IMR-90 (cell line): Measurements from ENCODE around the gene CCDC180. TPM values are rescaled to one million over a fixed set of nuclear protein-coding genes. Genes with fewer than 3 reads are reported as not detected.

Source experiments
- ATAC-seq: fragments of 200-7000 bp; cut with Tn5 transposase; 2 replicates; pipeline ENCODE4 v1.9.1; 2020; ENCODE audit warnings: low read depth, mild to moderate bottlenecking, moderate library complexity
- BruUV-seq: library from RNA; stranded (reverse); fragments of 400-500 nt; replicated peaks from 2 replicates; lab custom pipeline; 2021; lab: Mats Ljungman, UMichigan
- CTCF ChIA-PET: fragments of 300-600 bp; formaldehyde crosslinking; extraction: SDS; loops from one replicate; lab custom pipeline; 2021; ENCODE audit warnings: antibody characterized with exemption; lab: Yijun Ruan, JAX
- POLR2A ChIA-PET: fragments of 300-600 bp; sonication (Branson Sonifier 250); formaldehyde crosslinking; loops from one replicate; lab custom pipeline; 2022; ENCODE audit warnings: antibody characterized with exemption; ENCODE audit not compliant: unreplicated experiment; lab: Charles Lee
- DNase-seq: peaks from one replicate; pipeline ENCODE4 v3.0.0; 2013
- H2AFZ ChIP-seq: replicated peaks from 2 replicates; pipeline ENCODE3; 2013; ENCODE audit warnings: low read length, mild to moderate bottlenecking; ENCODE audit not compliant: poor library complexity
- H2AK5ac ChIP-seq: 2 replicates; pipeline ENCODE4 v1.6.1; 2013; ENCODE audit warnings: low read depth, low read length, inconsistent platforms
- H2AK9ac ChIP-seq: replicated peaks from 2 replicates; pipeline ENCODE3; 2013; ENCODE audit warnings: mild to moderate bottlenecking, low read depth, low read length, moderate library complexity; ENCODE audit not compliant: poor library complexity
- H2BK120ac ChIP-seq: 2 replicates; pipeline ENCODE4 v1.6.1; 2013; ENCODE audit warnings: low read depth, low read length, inconsistent platforms
- H2BK15ac ChIP-seq: 3 replicates; pipeline ENCODE4 v1.6.1; 2013; ENCODE audit warnings: low read depth, low read length, inconsistent platforms
- H2BK20ac ChIP-seq: 2 replicates; pipeline ENCODE4 v1.6.1; 2013; ENCODE audit warnings: low read depth, mild to moderate bottlenecking, inconsistent platforms, low read length, moderate library complexity
- H2BK5ac ChIP-seq: 2 replicates; pipeline ENCODE4 v1.6.1; 2013; ENCODE audit warnings: mild to moderate bottlenecking, low read depth, low read length, inconsistent platforms; ENCODE audit not compliant: poor library complexity, severe bottlenecking
- H3K14ac ChIP-seq: replicated peaks from 2 replicates; pipeline ENCODE4 v1.6.1; 2013; ENCODE audit warnings: low read depth, low read length, inconsistent platforms
- H3K18ac ChIP-seq: 2 replicates; pipeline ENCODE4 v1.6.1; 2013; ENCODE audit warnings: low read depth, low read length, control low read depth
- H3K23ac ChIP-seq: 2 replicates; pipeline ENCODE4 v1.6.1; 2013; ENCODE audit warnings: low read depth, low read length, inconsistent platforms
- H3K27ac ChIP-seq: 2 replicates; pipeline ENCODE4 v1.5.1; 2013; ENCODE audit warnings: mild to moderate bottlenecking, control low read depth, low read length; ENCODE audit not compliant: insufficient read depth
- H3K27me3 ChIP-seq: 2 replicates; pipeline ENCODE4 v1.6.1; 2013; ENCODE audit warnings: low read length; ENCODE audit not compliant: control insufficient read depth, insufficient read depth
- H3K36me3 ChIP-seq: 2 replicates; pipeline ENCODE4 v1.6.1; 2013; ENCODE audit warnings: low read length, mixed read lengths; ENCODE audit not compliant: control insufficient read depth, insufficient read depth
- H3K4ac ChIP-seq: 2 replicates; pipeline ENCODE4 v1.6.1; 2013; ENCODE audit warnings: low read depth, low read length, inconsistent platforms
- H3K4me1 ChIP-seq: 2 replicates; pipeline ENCODE4 v1.6.1; 2013; ENCODE audit warnings: low read length, mixed read lengths; ENCODE audit not compliant: control insufficient read depth, insufficient read depth
- H3K4me2 ChIP-seq: 2 replicates; pipeline ENCODE4 v1.6.1; 2013; ENCODE audit warnings: low read depth, mild to moderate bottlenecking, control low read depth, low read length, moderate library complexity
- H3K4me3 ChIP-seq: 2 replicates; pipeline ENCODE4 v1.5.1; 2013; ENCODE audit warnings: low read depth, mild to moderate bottlenecking, control low read depth, low read length, moderate library complexity; ENCODE audit not compliant: insufficient read depth
- H3K56ac ChIP-seq: 2 replicates; pipeline ENCODE4 v1.6.1; 2013; ENCODE audit warnings: low read length, inconsistent platforms; ENCODE audit not compliant: insufficient read depth; ENCODE audit errors: extremely low read depth
- H3K79me1 ChIP-seq, 2 experiments: 2 replicates each; pipeline ENCODE4 v1.6.1; 2013; ENCODE audit warnings: low read length in 2 of 2, inconsistent platforms in 1 of 2, low read depth in 1 of 2
- H3K9ac ChIP-seq: 2 replicates; pipeline ENCODE4 v1.6.1; 2013; ENCODE audit warnings: low read depth, low read length, control low read depth
- H3K9me1 ChIP-seq: 2 replicates; pipeline ENCODE4 v1.6.1; 2013; ENCODE audit warnings: low read length, inconsistent platforms; ENCODE audit not compliant: insufficient read depth
- H3K9me3 ChIP-seq: 2 replicates; pipeline ENCODE4 v1.6.1; 2013; ENCODE audit warnings: low read length; ENCODE audit not compliant: control insufficient read depth, insufficient read depth
- H4K20me1 ChIP-seq: 2 replicates; pipeline ENCODE4 v1.6.1; 2013; ENCODE audit warnings: low read length, inconsistent platforms; ENCODE audit not compliant: insufficient read depth
- H4K5ac ChIP-seq: 2 replicates; pipeline ENCODE4 v1.6.1; 2013; ENCODE audit warnings: mild to moderate bottlenecking, low read depth, low read length, control low read depth
- H4K8ac ChIP-seq, 2 experiments: 2 replicates each; pipeline ENCODE4 v1.6.1; 2013; ENCODE audit warnings: low read depth in 2 of 2, low read length in 2 of 2, control low read depth in 1 of 2, inconsistent platforms in 1 of 2
- H4K91ac ChIP-seq: 2 replicates; pipeline ENCODE4 v1.6.1; 2013; ENCODE audit warnings: low read depth, low read length, inconsistent platforms; ENCODE audit not compliant: insufficient read depth
- BHLHE40 ChIP-seq: fragments of 150-350 bp; IDR thresholded peaks from 2 replicates; pipeline ENCODE4 v1.6.1; 2016; ENCODE audit warnings: mild to moderate bottlenecking, low read depth, low read length
- CEBPB ChIP-seq: IDR thresholded peaks from 2 replicates; pipeline ENCODE4 v1.6.1; 2012; ENCODE audit warnings: low read depth, low read length, improper control_type of control experiment
- CHD1 ChIP-seq: IDR thresholded peaks from 2 replicates; pipeline ENCODE4 v1.6.1; 2012; ENCODE audit warnings: low read depth, low read length, improper control_type of control experiment
- FOS ChIP-seq: fragments of 150-350 bp; IDR thresholded peaks from 2 replicates; pipeline ENCODE4 v1.6.1; 2016; ENCODE audit warnings: low read depth, low read length
- MAFK ChIP-seq: IDR thresholded peaks from 2 replicates; pipeline ENCODE4 v1.6.1; 2012; ENCODE audit warnings: low read depth, low read length, improper control_type of control experiment
- MAZ ChIP-seq: IDR thresholded peaks from 2 replicates; pipeline ENCODE4 v1.6.1; 2012; ENCODE audit warnings: low read depth, mild to moderate bottlenecking, low read length, improper control_type of control experiment, moderate library complexity, borderline replicate concordance
- MXI1 ChIP-seq: IDR thresholded peaks from 2 replicates; pipeline ENCODE4 v1.6.1; 2012; ENCODE audit warnings: low read depth, mild to moderate bottlenecking, low read length, moderate library complexity, borderline replicate concordance
- NFE2L2 ChIP-seq: fragments of 150-350 bp; IDR thresholded peaks from 2 replicates; pipeline ENCODE4 v1.6.1; 2016; ENCODE audit warnings: low read depth, mild to moderate bottlenecking, low read length
- POLR2A ChIP-seq: IDR thresholded peaks from 2 replicates; pipeline ENCODE4 v1.6.1; 2012; ENCODE audit warnings: mild to moderate bottlenecking, low read depth, low read length
- RAD21 ChIP-seq: IDR thresholded peaks from 2 replicates; pipeline ENCODE4 v1.6.1; 2012; ENCODE audit warnings: low read length, improper control_type of control experiment
- RCOR1 ChIP-seq: IDR thresholded peaks from 2 replicates; pipeline ENCODE4 v1.6.1; 2012; ENCODE audit warnings: mild to moderate bottlenecking, low read length, improper control_type of control experiment; ENCODE audit not compliant: insufficient replicate concordance
- RFX5 ChIP-seq: IDR thresholded peaks from 2 replicates; pipeline ENCODE4 v1.8.0; 2012; ENCODE audit warnings: low read depth, mild to moderate bottlenecking, low read length, moderate library complexity
- SMC3 ChIP-seq: fragments of 150-350 bp; IDR thresholded peaks from 2 replicates; pipeline ENCODE4 v1.6.1; 2016; ENCODE audit warnings: low read depth, mild to moderate bottlenecking, antibody characterized with exemption, low read length, moderate library complexity
- WGBS, 2 experiments: methylation state at CpG; one replicate each; pipeline versions ENCODE4 v1.1.5 to v1.1.7; 2013; ENCODE audit warnings: missing lambda C conversion rate in 2 of 2; ENCODE audit not compliant: insufficient read length in 1 of 2; ENCODE audit errors: extremely low coverage in 2 of 2; 5-methylcytosine and 5-hydroxymethylcytosine counted together
- dilution Hi-C: fragments of 300-500 bp; cut with HindIII; formaldehyde crosslinking; loops from one replicate; pipeline ENCODE4 v1.14.3; 2018; ENCODE audit warnings: low sequenced_read_pairs; ENCODE audit not compliant: unreplicated experiment
- in situ Hi-C: fragments of 300-500 bp; cut with MboI; formaldehyde crosslinking; loops from 3 replicates; pipeline ENCODE4 v1.14.3; 2019; ENCODE audit warnings: low sequenced_read_pairs, inconsistent platforms, mixed read lengths
- intact Hi-C: fragments of 100-400 bp; cut with micrococcal nuclease; formaldehyde crosslinking; loops from 2 replicates; pipeline ENCODE4 v1.10.0; 2022
- polyA plus RNA-seq, 3 experiments: library from polyadenylated mRNA; depleted of rRNA; stranded (reverse); fragments of >200 nt; gene quantifications; 2 replicates each; pipeline ENCODE4 v1.2.3, GENCODE V29; 2012; ENCODE audit warnings: low replicate concordance in 1 of 3
- total RNA-seq: library from RNA; depleted of rRNA; stranded (reverse); fragments of >200 nt; gene quantifications from 2 replicates; pipeline ENCODE4 v1.2.3, GENCODE V29; 2012
- TF ChIP-seq, protein P1 (sequence below): fragments of 150-350 bp; IDR thresholded peaks from 2 replicates; pipeline ENCODE4 v1.6.1; 2017; ENCODE audit warnings: mild to moderate bottlenecking, antibody characterized with exemption, low read length, low read depth
- TF ChIP-seq, protein P2 (sequence below): fragments of 150-350 bp; IDR thresholded peaks from 2 replicates; pipeline ENCODE4 v1.6.1; 2016; ENCODE audit warnings: low read depth, mild to moderate bottlenecking, low read length, moderate library complexity, borderline replicate concordance
- TF ChIP-seq, protein P3 (sequence below): conservative IDR thresholded peaks from 2 replicates; pipeline ENCODE4 v1.5.1; 2012; ENCODE audit warnings: mild to moderate bottlenecking, low read depth, low read length, improper control_type of control experiment

CCDC180 gene
- total and polyA plus RNA-seq, 2 of the 4 experiments (the other 2 are of a cell fraction) = 0.24 to 0.90 TPM

DNA sequence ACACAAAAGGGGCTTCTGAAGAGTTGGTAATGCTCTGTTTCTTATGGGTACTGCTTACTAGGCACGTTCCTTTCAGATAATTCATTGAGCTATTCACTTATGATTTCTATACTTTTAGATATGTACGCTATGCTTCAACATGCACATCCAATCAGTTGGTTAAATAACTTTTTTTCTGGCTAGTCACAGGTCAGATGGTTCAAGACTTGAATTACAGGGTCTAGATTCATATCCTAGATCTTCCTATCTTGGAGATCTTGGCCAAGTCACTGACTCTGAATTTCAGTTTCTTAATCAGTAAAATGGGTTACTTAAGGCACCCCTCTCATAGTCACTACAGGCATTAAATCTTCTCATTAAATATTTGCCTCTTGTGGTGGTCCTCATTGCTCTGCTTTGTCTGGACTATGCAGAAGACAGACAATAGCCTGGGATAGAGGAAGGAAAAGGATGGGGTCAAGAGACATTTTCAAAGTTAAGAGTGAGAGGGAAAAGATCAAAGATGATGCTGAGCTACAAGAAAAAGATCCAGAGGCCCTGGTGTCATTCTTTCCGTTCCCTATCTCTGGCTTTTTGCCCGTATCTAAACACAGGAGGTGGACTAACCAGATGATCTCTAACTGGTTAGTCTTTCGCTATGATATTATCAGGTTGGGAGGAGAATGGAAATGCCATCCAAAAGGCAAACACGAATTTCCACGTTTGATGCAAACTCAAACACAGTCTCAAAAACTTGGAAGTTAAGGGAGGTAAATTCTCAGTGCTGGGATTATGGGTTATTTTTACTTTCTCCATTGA is 1.8 kb upstream of the CCDC180 start:
- BruUV-seq = no TSS peak
- no peak overlapping the region for H3K18ac ChIP-seq
- H3K27ac ChIP-seq = no peak overlapping the region
- H2AK5ac ChIP-seq = no peak overlapping the region
- no peaks in the 10 kb centered on the region for H3K27me3 ChIP-seq
- no peak overlapping the region for H3K9ac ChIP-seq
- H3K4me2 ChIP-seq = no peak overlapping the region
- no CpG with 5 or more reads among the region's 7 CpGs for WGBS, 2 experiments
- H3K4me1 ChIP-seq = no peaks in the 10 kb centered on the region
- H3K23ac ChIP-seq = no peak overlapping the region
- H2BK5ac ChIP-seq = no peak overlapping the region
- H4K91ac ChIP-seq = no peak overlapping the region
- ATAC-seq (no peak), DNase-seq (no peak)
- CTCF ChIA-PET = no interaction called here
- no peak overlapping the region for H3K14ac ChIP-seq
- no peaks in the 10 kb centered on the region for H3K9me3 ChIP-seq
- H2BK20ac ChIP-seq = no peak overlapping the region
- H3K36me3 ChIP-seq = no peaks in the 10 kb centered on the region
- no peaks in the 10 kb centered on the region for H3K9me1 ChIP-seq
- TF ChIP-seq CHD1 (no peak), MAFK (no peak), RAD21 (no peak), MAZ (no peak), BHLHE40 (no peak), MXI1 (no peak), FOS (no peak), CEBPB (no peak), NFE2L2 (no peak), SMC3 (no peak), POLR2A (no peak), RCOR1 (no peak), RFX5 (no peak)
- TF ChIP-seq, protein P1, sequence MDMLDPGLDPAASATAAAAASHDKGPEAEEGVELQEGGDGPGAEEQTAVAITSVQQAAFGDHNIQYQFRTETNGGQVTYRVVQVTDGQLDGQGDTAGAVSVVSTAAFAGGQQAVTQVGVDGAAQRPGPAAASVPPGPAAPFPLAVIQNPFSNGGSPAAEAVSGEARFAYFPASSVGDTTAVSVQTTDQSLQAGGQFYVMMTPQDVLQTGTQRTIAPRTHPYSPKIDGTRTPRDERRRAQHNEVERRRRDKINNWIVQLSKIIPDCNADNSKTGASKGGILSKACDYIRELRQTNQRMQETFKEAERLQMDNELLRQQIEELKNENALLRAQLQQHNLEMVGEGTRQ = no peak
- TF ChIP-seq, protein P2, sequence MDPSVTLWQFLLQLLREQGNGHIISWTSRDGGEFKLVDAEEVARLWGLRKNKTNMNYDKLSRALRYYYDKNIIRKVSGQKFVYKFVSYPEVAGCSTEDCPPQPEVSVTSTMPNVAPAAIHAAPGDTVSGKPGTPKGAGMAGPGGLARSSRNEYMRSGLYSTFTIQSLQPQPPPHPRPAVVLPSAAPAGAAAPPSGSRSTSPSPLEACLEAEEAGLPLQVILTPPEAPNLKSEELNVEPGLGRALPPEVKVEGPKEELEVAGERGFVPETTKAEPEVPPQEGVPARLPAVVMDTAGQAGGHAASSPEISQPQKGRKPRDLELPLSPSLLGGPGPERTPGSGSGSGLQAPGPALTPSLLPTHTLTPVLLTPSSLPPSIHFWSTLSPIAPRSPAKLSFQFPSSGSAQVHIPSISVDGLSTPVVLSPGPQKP = no peak
- TF ChIP-seq, protein P3, sequence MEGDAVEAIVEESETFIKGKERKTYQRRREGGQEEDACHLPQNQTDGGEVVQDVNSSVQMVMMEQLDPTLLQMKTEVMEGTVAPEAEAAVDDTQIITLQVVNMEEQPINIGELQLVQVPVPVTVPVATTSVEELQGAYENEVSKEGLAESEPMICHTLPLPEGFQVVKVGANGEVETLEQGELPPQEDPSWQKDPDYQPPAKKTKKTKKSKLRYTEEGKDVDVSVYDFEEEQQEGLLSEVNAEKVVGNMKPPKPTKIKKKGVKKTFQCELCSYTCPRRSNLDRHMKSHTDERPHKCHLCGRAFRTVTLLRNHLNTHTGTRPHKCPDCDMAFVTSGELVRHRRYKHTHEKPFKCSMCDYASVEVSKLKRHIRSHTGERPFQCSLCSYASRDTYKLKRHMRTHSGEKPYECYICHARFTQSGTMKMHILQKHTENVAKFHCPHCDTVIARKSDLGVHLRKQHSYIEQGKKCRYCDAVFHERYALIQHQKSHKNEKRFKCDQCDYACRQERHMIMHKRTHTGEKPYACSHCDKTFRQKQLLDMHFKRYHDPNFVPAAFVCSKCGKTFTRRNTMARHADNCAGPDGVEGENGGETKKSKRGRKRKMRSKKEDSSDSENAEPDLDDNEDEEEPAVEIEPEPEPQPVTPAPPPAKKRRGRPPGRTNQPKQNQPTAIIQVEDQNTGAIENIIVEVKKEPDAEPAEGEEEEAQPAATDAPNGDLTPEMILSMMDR = no peak
- H3K4ac ChIP-seq = no peak overlapping the region
- H3K56ac ChIP-seq = no peak overlapping the region
- H2AFZ ChIP-seq = no peak overlapping the region
- H4K5ac ChIP-seq = no peak overlapping the region
- H4K8ac ChIP-seq = no peak overlapping the region
- intact Hi-C loops = no loop called here
- H2BK15ac ChIP-seq = no peak overlapping the region
- no peak overlapping the region for H2AK9ac ChIP-seq
- dilution Hi-C loops = no loop called here
- no peaks in the 10 kb centered on the region for H3K79me1 ChIP-seq
- POLR2A ChIA-PET = no interaction called here
- no peak overlapping the region for H2BK120ac ChIP-seq
- H4K20me1 ChIP-seq = no peaks in the 10 kb centered on the region
- in situ Hi-C loops = no loop called here
- H3K4me3 ChIP-seq = no peak overlapping the region
